Limb (tissue), 2 donors: ENCODE data around the gene HS6ST1.

Source experiments
- DNase-seq, 2 donors: peaks; one replicate each; pipeline ENCODE4 v3.0.0-alpha.2; 2016; ENCODE audit errors: extremely low spot score in 2 of 2

Gene HS6ST1

DNA sequence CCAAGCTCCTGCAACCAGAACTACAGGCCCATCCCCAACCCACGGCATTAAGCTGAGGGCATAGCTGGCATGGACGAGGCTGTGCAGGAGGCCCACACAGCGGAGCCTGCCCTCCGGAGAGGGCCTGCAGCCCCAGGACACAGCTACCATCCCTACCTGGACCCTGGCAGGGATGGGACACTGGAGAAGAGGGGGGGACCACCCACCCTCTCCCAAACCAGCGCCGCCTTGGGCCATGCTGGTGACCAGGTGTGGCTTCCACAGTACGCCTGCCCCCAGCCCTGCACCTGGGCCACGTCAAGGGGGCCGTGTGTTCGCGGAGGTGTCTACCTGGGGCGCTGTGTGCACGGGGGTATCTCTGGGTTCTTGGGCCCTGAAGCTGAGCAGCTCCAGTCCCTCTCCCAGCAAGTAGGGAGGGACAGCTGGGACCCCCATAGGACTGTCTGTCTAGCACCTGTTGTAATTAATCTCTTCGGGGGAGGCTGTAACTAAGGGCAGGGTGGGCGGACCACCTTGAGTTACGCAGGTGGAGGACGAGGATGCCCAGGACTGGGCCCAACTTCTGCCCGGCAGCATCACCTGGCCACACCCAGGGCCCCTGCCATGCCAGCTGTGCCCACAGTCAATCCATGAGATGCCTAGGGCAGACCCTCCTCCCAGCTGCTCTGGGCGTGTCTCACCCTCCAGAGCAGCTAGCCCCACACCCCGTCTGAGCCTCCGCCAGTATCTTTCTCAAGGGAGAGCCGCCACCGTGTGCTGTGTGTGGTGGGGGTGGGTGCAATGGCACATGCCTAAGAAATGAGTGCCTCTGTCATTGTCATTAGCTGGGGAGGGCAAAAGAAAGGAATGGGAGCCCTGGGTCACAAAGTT, 18.3 kb downstream of the HS6ST1 start:
- no peak for DNase-seq

DNA sequence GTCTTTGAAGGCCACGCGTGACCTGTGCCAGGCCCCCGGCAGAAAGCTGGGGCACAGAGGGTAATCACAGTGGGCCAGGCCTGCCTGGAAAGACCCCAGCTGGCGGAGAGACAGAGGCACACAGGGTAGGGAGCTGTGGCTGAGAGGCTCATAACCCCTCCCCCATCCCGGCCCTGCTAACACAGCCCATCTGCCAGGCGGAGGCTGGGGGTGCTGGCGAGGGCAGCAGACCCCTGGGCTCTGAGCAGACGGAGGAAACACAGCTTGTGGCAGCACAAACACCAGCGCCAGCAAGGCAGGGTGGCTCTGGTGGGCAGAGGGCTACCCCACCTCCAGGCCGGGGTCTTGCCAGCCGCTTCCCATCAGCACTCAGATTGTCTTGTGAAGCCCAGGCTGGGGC, 19.0 kb downstream of the HS6ST1 start:
- DNase-seq = no peak

DNA sequence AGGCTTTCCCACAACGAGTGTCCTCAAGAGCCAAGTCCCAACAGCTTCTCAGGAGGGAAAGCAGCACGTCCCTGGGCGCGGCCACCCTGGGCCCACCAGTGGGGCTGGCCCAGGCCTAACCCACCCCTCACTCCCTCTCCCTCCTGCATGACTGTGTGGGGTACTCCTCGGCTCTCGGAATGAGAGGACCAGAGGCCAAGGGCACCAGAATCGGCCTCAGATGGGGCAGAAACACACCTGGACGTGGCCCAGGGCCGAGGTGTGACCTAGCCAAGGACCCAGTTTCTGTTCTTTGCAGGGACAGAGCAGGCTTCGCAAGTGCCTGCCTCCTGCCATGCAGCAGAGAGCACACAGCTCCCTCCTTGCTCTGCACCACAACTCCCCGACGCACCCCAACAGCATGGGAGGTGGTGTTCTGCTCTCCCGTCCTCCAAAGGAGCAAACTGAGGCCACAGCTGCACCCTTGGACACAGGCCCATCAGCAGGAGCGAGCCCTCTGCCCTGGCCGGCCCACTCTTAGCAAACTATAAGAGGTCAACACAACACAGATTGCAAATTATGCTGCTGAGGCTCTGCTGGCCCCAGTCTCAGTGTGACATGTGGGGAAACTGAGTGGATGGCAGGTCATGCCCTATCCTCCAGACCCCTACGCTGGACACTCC, 19.7 kb downstream of the HS6ST1 start:
- no peak for DNase-seq

DNA sequence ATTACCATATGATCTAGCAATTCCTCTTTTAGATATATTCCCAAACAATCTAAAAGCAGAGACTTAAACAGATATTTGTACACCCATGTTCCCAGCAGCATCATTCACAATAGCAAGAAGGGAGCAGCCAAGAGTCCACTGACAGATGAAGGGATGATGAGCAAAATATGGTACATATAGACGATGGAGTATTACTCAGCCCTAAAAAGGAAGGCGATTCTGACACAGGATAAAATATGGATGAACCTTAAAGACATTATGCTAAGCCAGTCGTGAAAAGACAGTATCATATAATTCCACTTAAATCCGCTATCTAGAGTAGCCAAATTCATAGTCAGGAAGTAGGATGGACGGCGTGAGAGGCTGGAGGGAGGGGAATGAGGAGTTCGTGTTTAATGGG, 20.4 kb downstream of the HS6ST1 start:
- no peak for DNase-seq

DNA sequence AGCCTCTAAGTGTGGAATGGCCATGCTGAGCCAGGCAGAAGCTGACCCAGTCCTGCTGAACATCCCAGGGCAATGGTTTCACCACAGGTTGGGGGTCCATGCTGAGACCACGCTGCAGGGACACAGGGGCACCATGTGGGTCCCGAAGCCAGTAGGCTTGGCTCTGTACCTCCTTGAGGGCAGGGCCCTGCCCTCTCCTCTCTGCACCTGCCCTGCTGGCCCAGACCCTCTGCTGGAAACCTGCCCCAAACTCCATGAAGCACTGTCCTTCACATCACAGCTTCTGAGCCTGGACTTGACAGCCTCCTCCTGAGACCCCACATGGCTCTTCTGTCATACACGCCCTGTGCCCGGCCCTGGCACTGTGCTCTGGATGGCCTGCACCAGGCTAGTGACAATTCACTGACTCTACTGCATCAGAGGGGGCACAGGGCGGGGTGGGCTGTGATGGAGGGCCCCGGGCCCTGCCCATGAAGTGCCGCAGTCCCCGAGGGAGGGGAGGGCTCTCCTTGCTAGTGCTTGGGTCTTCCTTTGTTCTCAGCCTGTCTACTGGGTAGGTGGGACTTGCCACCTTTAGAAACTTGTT, 24.7 kb downstream of the HS6ST1 start:
- DNase-seq = no peak

DNA sequence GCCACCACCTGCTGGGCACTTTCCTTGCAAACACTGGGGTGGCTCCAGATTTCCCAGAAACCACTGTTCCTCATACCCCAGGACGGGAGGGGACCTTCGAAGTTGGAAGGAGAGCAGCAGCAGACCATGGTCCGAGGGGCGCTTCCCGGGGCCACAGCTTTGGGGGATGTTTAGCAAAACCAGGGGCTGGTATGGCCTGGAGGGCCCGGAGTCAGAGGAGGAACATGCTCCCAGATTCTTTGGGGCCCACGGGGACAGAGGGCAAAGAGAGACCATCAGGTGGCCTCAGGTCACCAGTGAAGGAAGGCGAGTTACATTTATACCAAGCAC, 25.3 kb downstream of the HS6ST1 start:
- no peak for DNase-seq

DNA sequence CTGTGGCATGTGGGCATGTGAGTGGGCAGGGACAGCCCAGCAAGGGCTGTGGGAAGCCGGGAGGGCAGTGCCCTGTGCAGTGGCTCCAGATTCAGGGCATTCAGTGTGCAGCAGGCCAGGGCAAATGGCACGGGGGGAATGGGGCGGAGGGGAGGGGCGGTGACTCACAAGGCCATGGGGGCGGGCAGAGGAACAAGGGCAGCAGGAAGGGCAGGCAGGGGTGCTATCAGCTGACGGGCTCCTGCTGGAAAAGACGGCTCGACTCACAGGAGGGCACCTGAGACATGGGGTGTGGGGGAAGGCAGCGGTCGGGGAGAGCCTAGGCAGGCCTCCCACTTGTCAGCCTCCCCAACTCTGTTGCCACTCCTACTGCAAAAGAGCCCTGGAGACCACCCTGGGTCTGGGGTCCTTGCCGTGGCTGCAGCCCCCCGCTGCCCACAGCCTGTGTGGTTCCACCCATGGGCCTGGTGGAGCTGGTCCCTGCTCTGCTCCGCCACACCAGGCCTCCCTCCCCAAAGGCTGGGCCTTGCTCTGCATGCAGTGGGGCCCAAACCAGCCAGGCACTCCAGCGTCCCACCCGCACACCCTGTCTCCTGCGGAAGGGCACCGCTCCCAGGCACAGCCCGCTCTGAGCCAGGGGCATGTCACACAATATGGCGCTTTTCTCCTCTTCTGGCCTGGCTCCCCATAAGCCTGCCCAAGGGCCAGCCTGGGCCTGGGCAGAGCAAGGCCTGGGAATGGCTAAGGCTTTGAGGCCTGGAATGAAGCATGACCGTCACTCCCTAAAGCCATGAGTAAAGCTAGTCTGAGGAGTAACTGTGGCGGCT, 25.9 kb downstream of the HS6ST1 start:
- DNase-seq = no peak

DNA sequence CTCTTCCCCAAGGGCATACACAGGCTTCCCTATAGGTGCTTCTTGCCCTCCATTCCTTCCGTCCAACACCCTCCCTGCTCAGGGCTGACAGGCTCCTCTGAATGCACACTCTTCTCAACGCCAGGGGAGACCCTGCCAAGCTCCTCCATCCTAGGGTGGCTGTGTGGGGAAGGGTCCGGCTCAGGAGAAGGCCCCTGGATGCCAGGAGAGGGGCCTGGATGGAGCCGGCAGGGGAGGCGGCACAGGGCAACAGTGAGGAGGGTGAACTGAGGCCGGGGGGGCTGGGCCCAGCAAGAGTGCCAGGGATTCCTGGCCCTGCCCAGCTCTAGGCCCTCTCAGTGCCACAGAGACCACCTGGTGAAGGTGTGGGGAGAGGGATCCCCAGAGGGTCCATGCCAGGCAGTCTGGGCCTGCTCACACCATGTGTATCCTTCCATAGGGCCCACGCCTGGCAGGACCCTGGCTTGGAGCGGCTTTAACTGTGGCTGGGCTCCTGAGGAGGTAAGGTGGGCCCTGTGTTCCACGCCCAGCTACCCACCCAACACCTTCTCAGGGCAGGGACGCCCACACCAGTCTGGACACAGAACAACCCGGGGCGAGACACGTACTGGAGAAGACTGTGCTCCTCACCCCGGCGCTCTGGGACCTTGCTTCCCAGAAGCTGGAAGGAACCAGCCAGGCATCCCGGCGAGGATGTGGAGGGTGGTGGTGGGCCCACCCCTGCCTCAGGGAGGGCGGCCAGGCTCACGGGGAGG, 26.6 kb downstream of the HS6ST1 start:
- no peak for DNase-seq

DNA sequence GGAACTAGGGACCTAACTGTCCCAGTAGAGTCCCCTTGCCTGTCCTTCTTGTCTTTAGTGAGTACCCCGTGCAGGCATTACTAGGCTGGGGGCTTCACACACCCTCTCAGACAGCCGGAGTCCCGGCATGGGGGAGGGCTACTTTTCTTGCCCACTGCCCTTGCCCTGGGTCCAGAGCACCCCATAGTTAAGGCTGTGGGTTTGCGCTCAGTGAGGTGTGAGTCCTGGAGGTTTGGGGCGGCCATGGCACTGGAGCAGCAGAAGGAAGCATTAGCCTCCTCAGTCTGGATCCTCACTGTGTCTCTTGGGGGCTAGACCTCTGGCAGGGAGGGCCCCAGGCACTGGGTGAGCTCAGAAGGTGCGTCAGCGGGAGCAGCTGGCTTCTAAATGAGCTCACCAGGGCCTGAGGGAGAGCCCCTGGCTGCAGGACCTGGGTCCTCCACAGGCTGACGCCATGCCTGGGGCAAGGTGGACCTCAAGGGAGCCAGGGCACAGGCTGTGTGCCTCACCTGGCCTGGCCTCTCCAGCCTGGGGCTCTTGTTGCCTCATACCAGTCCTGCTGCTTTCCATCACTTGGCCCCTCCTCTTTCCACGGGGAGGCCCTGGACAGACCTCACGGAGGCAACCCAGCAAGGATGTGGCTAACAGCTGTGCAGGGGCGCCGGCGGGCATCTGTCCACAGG, 27.4 kb downstream of the HS6ST1 start:
- DNase-seq = no peak

DNA sequence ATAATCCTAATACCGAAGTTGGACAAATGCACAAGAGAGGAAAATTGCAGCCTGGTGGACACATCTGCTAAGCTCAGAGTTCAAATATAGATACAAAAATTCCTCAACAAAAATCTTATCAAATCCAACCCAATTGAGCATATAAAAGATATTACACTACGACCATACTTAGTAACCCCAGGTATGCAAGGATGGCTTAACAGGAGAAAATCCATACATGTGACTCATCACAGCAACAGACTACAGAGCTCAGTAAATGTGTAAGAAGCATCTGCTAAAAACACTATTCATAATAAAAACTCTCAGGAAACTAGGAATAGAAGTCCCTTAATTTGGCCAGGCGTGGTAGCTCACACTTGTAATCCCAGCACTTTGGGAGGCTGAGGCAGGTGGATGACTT, 28.3 kb downstream of the HS6ST1 start:
- no peak for DNase-seq

DNA sequence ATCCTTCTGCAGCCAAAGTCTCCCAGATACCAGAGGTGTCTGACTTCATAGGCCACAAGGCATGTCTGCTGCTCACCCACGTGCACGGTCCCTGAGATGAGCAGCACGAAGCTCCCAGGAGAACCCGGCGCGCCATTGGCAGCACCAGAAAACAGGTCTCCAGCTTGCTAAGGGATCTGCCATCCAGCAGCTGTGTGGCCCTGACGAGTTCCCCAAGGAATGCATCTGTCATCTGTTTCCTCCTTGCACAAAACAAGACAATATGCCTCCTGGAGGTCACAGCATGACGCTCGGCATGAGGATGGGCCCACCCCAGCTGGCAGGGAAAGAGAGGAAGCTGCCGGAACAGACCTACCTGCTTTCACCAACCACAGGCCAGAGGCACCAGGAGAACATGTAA, 29.2 kb downstream of the HS6ST1 start:
- DNase-seq = no peak

DNA sequence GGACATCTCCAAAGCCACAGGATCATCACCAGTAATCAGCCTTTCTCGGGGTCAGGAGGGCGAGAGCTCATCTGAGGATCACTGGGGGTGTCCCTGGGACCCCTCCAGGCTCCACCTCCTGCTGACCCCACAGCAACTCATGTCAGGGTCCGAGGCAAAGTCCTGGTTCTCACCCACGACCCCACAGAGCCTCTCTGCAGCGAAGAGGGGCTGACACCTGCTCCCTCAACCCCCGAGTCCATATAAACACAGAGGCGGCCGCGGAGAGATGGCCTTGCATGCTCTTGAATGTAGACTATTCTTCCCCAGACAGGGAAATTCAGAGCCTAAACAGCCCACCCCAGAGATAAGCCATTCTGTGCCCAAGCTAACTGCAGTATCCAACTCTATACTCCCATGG, 29.9 kb downstream of the HS6ST1 start:
- no peak for DNase-seq

DNA sequence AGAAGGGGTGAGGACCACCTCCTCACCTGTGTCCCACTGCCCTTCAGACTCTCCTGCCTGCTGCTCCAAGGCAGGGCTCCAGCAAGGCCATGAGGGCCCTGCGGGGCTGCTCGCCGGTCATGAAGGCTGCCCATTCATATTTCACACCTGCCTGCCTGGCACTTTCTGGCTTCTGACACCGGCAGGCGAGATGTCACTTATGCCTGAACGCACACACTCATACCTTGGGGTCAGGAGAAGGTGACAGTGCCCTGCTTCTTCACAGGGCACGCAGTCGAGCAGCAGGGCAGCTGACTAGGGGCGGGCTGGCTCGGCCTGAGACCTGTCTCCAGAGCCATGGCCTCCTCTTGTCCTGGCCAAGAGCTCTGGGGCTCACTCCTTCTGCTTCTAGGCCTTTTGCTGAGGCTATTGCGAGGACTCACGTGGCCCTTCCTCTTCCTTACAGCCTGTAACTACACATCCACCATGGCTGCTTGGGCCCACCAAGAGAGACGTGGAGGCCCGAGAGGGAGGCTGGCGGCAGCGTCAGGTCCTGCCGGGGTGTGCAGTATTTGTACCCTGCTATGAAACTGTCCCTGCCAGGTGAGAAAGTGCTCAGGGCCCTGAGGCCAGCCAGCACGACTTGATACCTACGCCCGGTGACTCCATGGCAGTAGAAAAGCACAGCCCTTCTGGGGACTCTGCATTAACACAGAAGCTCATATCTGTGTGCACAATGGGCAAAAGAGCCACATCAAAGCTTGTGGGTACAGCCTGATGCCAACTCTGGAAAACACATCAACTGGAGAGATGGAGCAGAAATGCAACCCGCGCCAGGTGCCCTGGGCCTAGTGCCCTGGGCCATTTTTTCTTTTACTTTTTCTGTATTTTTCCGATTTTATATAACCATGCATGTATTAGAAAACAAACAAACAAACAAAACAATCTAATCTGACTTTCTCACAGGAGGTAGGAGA, 30.6 kb downstream of the HS6ST1 start:
- no peak for DNase-seq

DNA sequence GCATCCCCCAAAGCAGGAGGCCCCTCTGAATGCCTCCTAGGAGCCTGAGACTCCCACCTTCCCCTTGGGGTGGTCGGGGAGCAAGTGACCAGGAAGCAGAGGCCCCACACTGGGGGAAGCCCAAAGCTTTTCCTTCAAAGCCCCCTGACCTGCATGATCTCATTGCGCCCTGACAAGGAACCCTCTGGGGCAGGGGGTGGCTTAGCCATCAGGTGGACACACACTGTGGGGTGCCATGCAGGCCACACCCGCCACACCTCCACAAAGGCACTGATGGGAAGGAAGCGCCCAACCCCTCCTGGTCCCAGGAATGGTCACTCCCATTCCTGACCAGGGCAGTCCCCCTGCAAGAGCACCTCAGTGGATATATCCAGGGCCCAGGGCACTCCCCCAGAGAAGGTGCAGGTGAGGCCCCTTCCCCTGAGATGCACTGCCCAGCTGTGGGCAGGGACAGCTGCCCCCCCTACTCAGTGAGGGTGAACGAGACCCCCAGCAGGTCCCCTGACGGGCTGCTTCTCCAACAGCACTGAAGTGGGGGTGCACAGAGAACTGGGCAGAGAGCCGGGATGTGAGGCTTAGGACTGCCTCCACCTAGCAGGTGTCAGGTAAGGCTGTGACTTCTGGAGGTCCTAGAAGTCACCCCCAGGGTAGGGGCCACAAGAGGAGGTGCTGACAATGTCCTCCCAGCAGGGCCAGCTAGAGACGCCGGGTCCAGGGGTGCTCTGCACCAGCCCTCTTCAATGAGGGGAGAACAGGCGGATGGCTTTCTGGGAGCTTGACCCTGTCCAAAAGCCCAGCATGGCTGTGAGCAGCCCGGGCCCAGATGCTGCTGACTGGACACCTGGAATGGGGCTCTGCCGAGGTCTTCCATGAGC, 31.5 kb downstream of the HS6ST1 start:
- DNase-seq = no peak

DNA sequence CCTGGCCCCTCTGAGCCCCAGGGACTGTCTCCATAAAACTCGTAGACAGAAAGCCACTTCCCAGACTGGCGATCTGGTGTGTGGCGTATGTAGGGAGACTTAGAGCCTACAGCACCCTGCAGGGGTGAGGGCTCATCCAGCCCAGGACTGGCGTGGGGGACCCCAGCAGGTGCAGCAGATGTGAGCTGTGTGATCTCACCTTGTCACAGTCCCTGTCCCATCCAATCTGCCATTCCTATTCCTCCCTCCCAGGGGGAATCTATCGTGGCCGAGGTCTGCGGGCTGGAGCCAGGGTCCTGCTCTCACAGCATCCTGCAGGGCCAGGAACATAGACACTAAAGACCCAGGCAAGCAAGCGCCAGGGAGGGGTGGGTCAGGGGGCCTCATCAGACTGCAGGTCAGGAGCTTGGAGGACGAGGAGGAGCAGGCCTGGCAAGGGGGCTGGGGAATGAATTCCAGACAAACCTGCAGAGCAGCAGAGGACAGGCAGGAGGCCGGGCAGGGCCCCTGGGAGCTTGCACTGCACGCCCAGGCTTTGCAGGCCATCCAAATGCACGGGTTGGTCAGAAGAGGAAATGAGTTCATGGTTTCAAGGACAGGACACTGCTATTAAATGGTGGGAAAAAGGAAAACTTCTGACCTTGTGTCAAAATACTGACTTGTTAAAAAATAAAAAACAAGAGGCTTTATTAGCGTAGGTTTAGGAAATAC, 32.5 kb downstream of the HS6ST1 start:
- DNase-seq = no peak

DNA sequence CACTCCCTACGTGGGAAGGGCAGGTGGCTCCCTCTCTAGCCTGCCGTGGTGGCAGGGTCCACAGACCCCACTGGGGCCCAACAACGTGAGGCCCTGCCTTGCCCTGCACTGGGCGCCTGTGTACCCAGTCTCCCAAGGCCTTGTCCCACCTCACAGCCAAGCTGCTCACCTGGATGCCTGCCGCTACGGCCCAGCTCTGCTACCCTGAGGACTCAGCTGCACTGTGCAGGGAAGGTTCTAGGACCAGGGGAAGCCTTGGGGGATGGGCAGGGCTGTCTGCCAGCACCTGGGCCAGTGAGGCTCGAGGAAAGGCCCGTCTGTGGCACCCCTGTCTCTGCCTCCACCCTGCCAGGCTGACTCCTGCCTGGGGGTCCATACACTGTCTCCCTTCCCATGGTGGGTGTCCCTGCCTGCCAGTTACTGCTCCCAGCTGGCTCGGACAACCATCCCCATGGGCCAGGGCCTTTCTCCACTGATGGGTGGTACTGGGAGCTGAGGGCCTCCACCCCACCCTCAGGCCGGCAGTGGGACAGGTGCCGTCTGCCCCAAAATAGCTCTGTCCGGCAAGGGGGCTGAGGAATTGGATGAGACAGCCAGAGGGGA, 33.2 kb downstream of the HS6ST1 start:
- no peak for DNase-seq

DNA sequence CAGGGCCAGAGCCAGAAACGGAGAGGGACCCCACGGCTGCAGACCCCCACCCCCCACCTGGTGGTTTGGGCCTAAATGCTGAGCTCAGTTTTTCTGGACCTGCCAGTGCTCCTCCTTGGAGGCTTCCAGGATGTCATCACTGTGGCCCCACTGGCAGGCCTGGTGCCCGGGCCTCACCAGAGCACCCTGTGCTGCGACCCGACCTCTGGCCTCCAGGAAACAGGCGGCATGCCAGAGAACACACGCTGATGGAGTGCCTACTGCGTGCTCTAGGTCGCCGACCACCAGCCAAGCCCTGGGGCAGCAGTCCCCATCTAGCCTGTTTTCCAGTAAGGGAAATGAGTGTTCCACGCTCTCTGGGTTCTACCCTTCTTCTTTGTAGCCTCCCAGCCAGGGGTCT, 33.8 kb downstream of the HS6ST1 start:
- no peak for DNase-seq
